NCI-H2029 treated with DMSO at 0.1 percent for 48 hours (cell line): ENCODE measurements around the gene SLC8B1.

Source experiments
- DNase-seq: peaks from one replicate; lab custom pipeline; 2025; lab: John Stamatoyannopoulos, UW

The SLC8B1 gene

GRCh38 chr12:113318900-113319628 lies 15.8 kb downstream of the SLC8B1 start:
- no peak for DNase-seq

GRCh38 chr12:113318046-113318656 lies 16.8 kb downstream of the SLC8B1 start:
- no peak for DNase-seq

GRCh38 chr12:113317122-113317521 lies 17.8 kb downstream of the SLC8B1 start:
- no peak for DNase-seq

GRCh38 chr12:113316155-113316554 lies 18.8 kb downstream of the SLC8B1 start:
- no peak for DNase-seq

DNA sequence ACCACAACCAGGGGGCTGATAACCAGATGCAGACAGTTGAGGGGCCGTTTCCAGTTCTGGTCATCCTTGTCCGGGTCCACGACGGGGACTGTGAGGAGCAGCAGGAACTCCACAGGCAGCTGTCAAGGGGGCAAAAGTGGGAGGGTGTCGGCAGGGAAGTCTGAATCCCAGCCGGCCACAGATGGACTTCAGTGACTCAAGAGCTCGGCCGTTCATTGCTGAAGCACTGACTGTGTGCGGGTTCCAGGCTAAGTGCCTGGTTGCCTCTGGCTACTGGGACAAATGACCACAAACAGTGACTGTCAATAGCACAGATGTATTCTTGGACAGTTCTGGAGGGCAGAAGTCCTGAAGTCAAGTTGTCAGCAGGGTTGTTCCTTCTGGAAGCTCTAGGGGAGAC lies 19.6 kb downstream of the SLC8B1 start:
- DNase-seq = no peak

DNA sequence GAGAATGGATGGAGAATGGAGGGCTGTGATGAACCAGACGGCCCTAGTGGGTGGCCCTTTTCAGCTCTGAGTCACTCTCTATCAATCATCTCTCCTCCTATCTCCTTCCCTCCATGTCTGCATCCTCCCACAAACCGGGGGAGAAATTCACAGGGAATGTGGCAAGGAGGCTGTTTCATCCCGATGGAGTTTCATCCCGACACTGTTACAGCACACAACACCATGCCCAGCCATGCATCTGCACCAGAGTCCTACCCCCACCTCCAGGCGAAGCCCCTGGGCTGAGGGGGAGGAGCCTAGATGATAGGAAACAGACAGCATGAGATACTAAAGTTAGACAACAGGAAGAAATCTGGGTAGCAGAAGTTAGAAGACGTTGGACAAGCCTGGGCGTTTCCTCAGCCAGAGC lies 20.8 kb downstream of the SLC8B1 start:
- no peak for DNase-seq

- DNase-seq = no peak
Observed at GRCh38 chr12:113310489-113310888, 24.4 kb downstream of the SLC8B1 start.

DNA sequence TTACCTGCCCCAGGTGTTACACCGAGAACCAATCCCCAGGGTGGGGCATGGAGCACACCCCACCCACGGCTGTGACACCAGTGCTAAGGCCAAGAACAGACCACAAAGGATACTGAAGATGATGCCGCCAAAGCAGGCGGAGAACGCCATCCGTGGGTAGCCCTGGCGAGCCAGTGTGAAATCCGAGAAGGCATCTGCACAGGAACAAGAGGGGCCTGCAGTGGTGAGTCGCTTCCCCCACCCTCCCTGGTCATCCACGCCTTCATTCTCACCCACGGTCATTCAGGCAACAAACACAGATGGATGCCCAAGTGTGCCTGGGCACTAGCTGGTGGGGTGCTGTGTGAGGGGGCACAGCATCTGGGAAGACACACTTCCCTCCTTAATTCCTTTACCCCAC lies 28.5 kb downstream of the SLC8B1 start:
- no peak for DNase-seq

DNA sequence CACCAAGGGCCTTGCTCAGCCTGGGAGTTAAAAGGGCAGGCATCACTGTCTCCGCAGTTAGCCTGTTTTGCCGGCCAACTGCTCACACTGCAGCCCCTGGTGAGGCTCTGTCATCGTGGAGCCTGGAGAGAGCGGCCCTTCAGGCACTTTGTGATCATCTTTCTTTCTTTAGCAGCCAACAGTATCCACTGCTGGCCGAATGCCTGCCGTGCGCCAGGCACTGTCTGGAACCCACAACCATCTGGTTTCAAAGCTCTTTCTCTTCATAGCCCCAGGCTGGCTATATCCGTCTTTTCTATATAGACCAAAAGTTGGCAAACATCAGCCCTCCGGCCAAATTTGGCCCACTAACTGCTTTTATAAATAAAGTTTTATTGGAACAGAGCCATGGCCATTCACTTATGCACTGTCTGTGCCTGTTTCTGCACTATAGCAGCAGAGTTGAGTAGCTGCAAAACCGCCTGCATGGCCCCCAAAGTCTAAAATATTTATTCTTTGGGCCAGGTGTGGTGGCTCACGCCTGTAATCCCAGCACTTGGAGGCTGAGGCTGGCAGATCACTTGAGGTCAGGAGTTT lies 29.5 kb downstream of the SLC8B1 start:
- no peak for DNase-seq

DNA sequence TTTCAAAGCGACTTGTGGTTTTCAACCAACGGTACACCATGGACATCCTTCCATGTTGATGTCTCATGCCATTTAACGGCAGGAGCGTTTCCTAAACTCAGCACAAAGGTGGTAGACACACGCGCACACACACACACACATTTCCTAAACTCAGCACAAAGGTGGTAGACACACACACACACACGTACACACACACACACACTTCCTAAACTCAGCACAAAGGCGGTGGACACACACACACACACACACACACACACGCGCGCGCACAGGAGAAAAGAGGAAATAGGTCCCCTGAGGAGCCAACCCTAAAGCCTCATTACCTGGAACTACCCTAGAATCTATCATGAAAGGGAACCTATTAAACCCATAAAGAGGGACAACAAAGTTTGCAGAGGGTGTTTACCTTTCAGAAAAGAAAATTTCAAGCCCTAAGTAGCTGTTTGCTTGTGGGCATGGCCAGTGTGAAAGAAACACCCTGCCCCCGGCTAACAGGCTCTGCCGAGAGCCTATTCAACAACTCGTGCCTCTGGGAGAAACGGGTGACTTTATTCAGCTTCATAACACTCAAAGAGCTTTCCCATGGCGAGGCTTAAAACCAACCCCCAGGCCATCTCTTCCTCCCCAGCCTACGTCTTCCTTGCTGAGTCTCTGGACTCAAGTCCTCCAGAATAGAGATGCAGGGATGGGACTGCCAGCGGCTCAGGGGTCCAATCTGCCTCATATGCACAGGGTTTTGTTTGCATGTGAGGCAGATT lies 31.8 kb downstream of the SLC8B1 start:
- DNase-seq = no peak

DNA sequence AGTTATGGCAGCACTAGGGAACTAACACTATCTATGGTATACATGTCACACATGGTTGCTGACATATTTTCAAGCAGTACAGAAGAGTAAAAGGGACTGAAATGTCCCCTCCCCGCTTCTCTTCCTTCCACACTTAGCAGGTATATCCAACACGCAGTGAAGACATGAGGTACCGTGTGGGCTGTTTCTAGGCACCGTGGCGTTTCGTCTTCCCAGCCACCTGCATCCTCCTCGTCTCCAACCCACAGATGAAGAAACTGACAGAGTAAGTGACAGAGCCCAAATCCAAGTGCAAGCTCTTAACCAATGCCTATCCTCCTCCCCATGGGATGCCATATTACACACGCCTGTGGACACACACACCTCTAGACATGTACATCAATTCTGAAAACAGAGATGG lies 32.4 kb downstream of the SLC8B1 start:
- DNase-seq = no peak

DNA sequence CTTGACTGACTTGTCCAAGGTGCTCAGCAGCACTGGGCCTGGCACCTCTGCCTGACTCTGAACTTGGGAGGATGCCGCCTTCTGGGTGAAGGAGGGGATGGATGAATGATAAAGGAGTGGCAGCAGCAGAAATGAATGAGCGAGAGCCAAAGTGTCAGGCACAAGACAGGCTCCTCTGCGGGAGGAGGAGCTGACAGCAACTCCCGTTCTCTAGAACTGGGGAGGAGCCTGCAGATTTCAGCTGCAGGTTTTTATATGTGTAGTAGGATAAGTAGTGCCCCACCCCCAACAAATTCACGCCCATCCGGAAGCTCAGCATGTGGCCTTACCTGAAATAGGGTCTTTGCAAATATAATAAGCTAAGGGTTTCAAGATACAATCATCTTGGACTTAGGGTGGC lies 33.1 kb downstream of the SLC8B1 start:
- DNase-seq = no peak

GRCh38 chr12:113299619-113300237 lies 35.2 kb downstream of the SLC8B1 start:
- no peak for DNase-seq

- DNase-seq = no peak
Observed at GRCh38 chr12:113298861-113299545, 35.9 kb downstream of the SLC8B1 start.

- no peak for DNase-seq
Observed at GRCh38 chr12:113298472-113298817, 36.5 kb downstream of the SLC8B1 start.

DNA sequence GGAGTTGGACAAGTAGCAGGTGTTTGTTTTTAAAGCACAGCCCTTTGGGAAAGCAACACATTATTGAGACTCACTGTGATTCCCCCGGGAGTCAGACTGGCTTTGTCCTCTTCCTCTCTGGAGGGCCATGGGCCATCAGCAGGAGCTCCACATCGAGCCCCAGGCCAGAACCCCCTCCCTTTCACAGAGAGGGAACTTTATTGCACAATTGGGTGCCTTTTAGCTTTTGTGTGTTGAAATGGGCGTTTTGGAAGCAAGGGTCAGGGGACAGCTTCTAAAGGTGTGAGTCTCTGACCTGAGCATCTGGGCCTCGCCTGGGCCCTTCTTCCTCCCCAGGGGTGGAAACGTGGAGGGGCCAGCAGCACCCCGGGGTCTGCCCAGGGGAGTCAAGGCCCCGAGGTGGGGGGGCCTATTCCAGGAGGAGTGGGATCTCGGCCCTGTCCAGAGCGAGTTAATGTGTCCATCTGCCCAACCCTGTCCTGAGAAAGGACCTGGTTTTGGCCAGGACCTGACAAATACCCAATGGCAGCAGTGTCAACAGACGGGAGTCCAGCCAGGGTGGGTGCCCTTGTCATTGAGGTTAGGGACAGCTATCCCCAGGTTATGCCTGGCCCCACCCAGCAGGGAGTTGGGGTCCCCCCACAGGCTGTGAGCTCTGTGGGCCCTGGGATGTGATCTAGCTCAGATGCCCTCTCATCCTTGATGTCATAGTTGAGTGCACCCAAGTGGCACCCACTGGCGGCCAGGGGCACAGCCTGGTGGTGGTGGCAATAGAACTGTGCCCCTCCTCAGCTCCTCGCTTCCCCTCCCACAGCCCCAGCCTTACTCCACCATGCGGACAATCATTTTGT lies 37.1 kb downstream of the SLC8B1 start:
- no peak for DNase-seq

DNA sequence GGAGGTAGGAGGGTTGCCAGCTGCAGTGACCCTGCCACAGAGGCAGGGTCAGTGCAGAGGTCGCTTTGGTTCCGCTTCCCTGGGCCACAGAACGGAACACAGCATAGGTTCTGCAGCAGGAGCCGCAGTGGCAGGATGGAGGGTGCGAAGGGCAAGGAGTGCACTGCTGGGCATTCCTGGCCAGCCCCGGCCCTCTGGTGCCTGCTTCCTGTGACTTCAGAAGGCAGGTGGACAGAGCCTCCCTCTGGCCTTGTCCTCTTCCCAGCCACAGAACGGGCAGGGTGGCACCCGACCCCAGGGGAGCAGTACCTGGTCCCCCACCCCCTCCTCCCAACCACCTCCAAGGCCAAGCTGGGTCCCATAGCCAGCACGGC lies 37.7 kb downstream of the SLC8B1 start:
- no peak for DNase-seq

- no peak for DNase-seq
Observed at GRCh38 chr12:113296557-113297213, 38.2 kb downstream of the SLC8B1 start.

GRCh38 chr12:113295886-113296556 lies 38.9 kb downstream of the SLC8B1 start:
- no peak for DNase-seq

GRCh38 chr12:113293100-113293499 lies 41.8 kb downstream of the SLC8B1 start:
- DNase-seq = no peak
